ENCODE results near the gene CYP4F22. TPM values are rescaled to one million over a fixed set of nuclear protein-coding genes. Genes with fewer than 3 reads are reported as not detected.

Gene CYP4F22
- total RNA-seq, 1 experiment from 2014 or later: not detected

DNA sequence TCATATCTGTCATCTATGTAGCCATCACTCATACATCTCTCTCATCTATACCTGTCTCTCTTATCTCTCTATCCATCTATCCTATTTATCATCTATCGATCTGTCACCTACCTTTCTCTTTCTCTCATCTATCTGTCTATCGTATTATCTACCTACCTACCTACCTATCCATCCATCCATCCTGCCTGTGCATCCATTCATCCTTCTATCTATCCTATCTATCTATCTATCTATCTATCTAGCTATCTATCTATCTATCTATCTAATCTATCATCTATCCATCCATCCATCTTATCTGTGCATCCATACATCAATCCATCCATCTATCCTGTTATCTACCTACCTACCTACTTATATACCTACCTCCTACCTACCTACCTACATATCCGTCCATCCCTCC, 62.1 kb downstream of the CYP4F22 start:
- Histone ChIP-seq H3K4me1 (no peaks in the 10 kb centered on the region), H3K4me3 (ENCODE audit: low read depth, low read length) (no peak overlapping the region), H3K9me3 (no peaks in the 10 kb centered on the region), H3K36me3 (ENCODE audit: control insufficient read depth, insufficient read depth, low read length) (no peaks in the 10 kb centered on the region), H3K27me3 (replicated peaks; ENCODE audit: control insufficient read depth, insufficient read depth, low read length) (no peaks in the 10 kb centered on the region; the same call in 1 of the 2 replicates)
- ChIA-PET CTCF (no interaction called here), POLR2A (no interaction called here)
- no peak for DNase-seq
- intact Hi-C loops (cut with micrococcal nuclease; ENCODE audit: unreplicated experiment): no loop called here
- Mint-ChIP-seq H3K4me3 (ENCODE audit: unreplicated experiment) (no peak overlapping the region), H3K36me3 (ENCODE audit: insufficient read depth, unreplicated experiment) (no peaks in the 10 kb centered on the region), H3K27me3 (ENCODE audit: insufficient read depth, unreplicated experiment) (peaks cover 23% of the 10 kb centered on the region), H3K9me3 (ENCODE audit: unreplicated experiment) (no peaks in the 10 kb centered on the region), H3K27ac (ENCODE audit: unreplicated experiment) (no peak overlapping the region), H3K4me1 (ENCODE audit: low read depth, unreplicated experiment) (no peaks in the 10 kb centered on the region)
- BruUV-seq (replicated peaks): no TSS peak
- TF ChIP-seq, protein P1, sequence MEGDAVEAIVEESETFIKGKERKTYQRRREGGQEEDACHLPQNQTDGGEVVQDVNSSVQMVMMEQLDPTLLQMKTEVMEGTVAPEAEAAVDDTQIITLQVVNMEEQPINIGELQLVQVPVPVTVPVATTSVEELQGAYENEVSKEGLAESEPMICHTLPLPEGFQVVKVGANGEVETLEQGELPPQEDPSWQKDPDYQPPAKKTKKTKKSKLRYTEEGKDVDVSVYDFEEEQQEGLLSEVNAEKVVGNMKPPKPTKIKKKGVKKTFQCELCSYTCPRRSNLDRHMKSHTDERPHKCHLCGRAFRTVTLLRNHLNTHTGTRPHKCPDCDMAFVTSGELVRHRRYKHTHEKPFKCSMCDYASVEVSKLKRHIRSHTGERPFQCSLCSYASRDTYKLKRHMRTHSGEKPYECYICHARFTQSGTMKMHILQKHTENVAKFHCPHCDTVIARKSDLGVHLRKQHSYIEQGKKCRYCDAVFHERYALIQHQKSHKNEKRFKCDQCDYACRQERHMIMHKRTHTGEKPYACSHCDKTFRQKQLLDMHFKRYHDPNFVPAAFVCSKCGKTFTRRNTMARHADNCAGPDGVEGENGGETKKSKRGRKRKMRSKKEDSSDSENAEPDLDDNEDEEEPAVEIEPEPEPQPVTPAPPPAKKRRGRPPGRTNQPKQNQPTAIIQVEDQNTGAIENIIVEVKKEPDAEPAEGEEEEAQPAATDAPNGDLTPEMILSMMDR (IDR thresholded peaks at IDR 0.05; ENCODE audit: insufficient read depth in 1 of 2, low read depth in 1 of 2, low read length in 1 of 2, severe bottlenecking in 1 of 2, unreplicated experiment in 1 of 2): no peak

DNA sequence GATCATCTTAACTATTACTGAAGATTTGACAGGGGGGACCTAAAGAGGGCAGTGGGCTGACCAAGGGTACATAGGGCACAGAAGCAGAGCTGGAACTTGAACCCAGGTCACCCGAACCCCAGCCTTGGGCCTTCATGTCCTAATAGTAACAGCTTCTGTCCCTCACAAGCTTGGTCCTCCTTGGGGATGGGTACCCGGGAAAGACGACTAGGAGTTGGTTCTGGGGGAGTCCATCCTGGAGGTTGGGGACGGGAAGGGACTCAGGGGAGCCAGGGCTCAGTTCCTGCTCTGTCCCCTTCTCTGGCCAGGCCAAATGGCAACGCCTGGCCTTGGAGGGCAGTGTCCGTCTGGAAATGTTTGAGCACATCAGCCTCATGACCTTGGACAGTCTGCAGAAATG, 67.1 kb downstream of the CYP4F22 start:
- no peaks in the 10 kb centered on the region for H3K4me1 ChIP-seq
- H3K4me3 Mint-ChIP-seq (ENCODE audit: unreplicated experiment): no peak overlapping the region

DNA sequence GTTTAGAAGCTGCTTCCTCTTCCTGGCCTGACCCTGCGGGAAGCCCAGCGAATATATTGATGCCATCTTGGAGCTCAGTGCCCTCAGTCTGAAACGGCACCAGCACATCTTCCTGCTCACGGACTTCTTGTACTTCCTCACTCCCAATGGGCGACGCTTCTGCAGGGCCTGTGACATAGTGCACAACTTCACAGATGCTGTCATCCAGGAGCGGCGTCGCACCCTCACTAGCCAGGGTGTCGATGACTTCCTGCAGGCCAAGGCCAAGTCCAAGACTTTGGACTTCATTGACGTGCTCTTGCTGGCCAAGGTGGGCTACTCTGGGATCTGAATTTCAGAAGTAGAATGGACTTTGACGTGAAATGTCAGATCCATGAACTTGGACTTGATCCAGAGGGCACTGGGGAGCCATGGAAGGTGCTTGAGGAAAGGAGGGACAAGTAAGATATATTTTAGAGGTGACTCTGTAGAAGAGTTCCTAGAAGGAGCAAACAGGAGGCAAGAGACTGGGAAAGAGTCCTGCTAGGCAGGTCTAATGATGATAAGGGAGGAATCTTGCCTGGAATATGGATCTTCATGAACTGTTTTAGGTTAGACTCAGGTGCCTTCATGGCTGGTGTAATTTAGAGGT, 68.3 kb downstream of the CYP4F22 start:
- ChIA-PET POLR2A (no interaction called here), CTCF (no interaction called here)
- H3K4me1 ChIP-seq: no peaks in the 10 kb centered on the region
- TF ChIP-seq, protein P1 (IDR thresholded peaks at IDR 0.05; ENCODE audit: insufficient read depth in 1 of 2, low read depth in 1 of 2, low read length in 1 of 2, severe bottlenecking in 1 of 2, unreplicated experiment in 1 of 2): no peak
- no peak for DNase-seq
- peaks cover 2% of the 10 kb centered on the region for H3K27me3 ChIP-seq (replicated peaks; ENCODE audit: control insufficient read depth, insufficient read depth, low read length)
- no peak overlapping the region for H3K4me3 Mint-ChIP-seq (ENCODE audit: unreplicated experiment)
- H3K4me3 ChIP-seq (ENCODE audit: low read depth, low read length): no peak overlapping the region
- intact Hi-C loops (cut with micrococcal nuclease; ENCODE audit: unreplicated experiment): no loop called here
- H3K9me3 ChIP-seq: no peaks in the 10 kb centered on the region
- no peaks in the 10 kb centered on the region for H3K36me3 ChIP-seq (ENCODE audit: control insufficient read depth, insufficient read depth, low read length)
- H3K9me3 Mint-ChIP-seq (ENCODE audit: unreplicated experiment): no peaks in the 10 kb centered on the region
- no peaks in the 10 kb centered on the region for H3K36me3 Mint-ChIP-seq (ENCODE audit: insufficient read depth, unreplicated experiment)
- BruUV-seq (replicated peaks): no TSS peak
- no peaks in the 10 kb centered on the region for H3K4me1 Mint-ChIP-seq (ENCODE audit: low read depth, unreplicated experiment)
- peaks cover 17% of the 10 kb centered on the region for H3K27me3 Mint-ChIP-seq (ENCODE audit: insufficient read depth, unreplicated experiment)
- H3K27ac Mint-ChIP-seq (ENCODE audit: unreplicated experiment): no peak overlapping the region

More for the DNA sequence above, 67.1 kb downstream of the CYP4F22 start:
- no peak for DNase-seq
- POLR2A ChIA-PET: no interaction called here
- H3K9me3 ChIP-seq: no peaks in the 10 kb centered on the region
- H3K4me3 ChIP-seq (ENCODE audit: low read depth, low read length): no peak overlapping the region
- H3K36me3 ChIP-seq (ENCODE audit: control insufficient read depth, insufficient read depth, low read length): no peaks in the 10 kb centered on the region
- H3K27me3 Mint-ChIP-seq (ENCODE audit: insufficient read depth, unreplicated experiment): peaks cover 15% of the 10 kb centered on the region
- no peaks in the 10 kb centered on the region for H3K4me1 Mint-ChIP-seq (ENCODE audit: low read depth, unreplicated experiment)
- TF ChIP-seq, protein P1 (IDR thresholded peaks at IDR 0.05; ENCODE audit: insufficient read depth in 1 of 2, low read depth in 1 of 2, low read length in 1 of 2, severe bottlenecking in 1 of 2, unreplicated experiment in 1 of 2): no peak
- no peaks in the 10 kb centered on the region for H3K27me3 ChIP-seq (replicated peaks; ENCODE audit: control insufficient read depth, insufficient read depth, low read length)
- no peak overlapping the region for H3K27ac Mint-ChIP-seq (ENCODE audit: unreplicated experiment)
- no TSS peak for BruUV-seq (replicated peaks)
- CTCF ChIA-PET: no interaction called here
- no peaks in the 10 kb centered on the region for H3K36me3 Mint-ChIP-seq (ENCODE audit: insufficient read depth, unreplicated experiment)
- intact Hi-C loops (cut with micrococcal nuclease; ENCODE audit: unreplicated experiment): no loop called here
- H3K9me3 Mint-ChIP-seq (ENCODE audit: unreplicated experiment): no peaks in the 10 kb centered on the region
